Astrocyte (in vitro differentiated cells and primary cell): Measurements from ENCODE around the gene ZSWIM9. TPM values are rescaled to one million over a fixed set of nuclear protein-coding genes. Genes with fewer than 3 reads are reported as not detected.

Source experiments
- DNase-seq: peaks from one replicate; pipeline ENCODE4 v3.0.0-alpha.2; 2010; ENCODE audit warnings: low read depth
- FAIRE-seq: peaks from 2 replicates; lab custom pipeline; 2011; peaks lifted over from hg19 to GRCh38; lab: Jason Lieb, UNC
- H2AFZ ChIP-seq: 2 replicates; pipeline ENCODE4 v1.6.0; 2012; ENCODE audit warnings: low read depth, low read length, inconsistent platforms
- H3K27ac ChIP-seq: 2 replicates; pipeline ENCODE4 v1.5.1; 2011; ENCODE audit warnings: low read depth, low read length, inconsistent platforms
- H3K27me3 ChIP-seq: 2 replicates; pipeline ENCODE4 v1.6.0; 2011; ENCODE audit warnings: low read length, inconsistent platforms; ENCODE audit not compliant: insufficient read depth
- H3K36me3 ChIP-seq: 2 replicates; pipeline ENCODE4 v1.5.1; 2011; ENCODE audit warnings: low read length, inconsistent platforms; ENCODE audit not compliant: insufficient read depth
- H3K4me1 ChIP-seq: 2 replicates; pipeline ENCODE4 v1.5.1; 2011; ENCODE audit warnings: low read length, inconsistent platforms; ENCODE audit not compliant: insufficient read depth
- H3K4me2 ChIP-seq: 2 replicates; pipeline ENCODE4 v1.6.0; 2012; ENCODE audit warnings: low read length, inconsistent platforms
- H3K4me3 ChIP-seq: 2 replicates; pipeline ENCODE4 v1.5.1; 2011; ENCODE audit warnings: low read depth, mild to moderate bottlenecking, low read length, inconsistent platforms; ENCODE audit not compliant: insufficient read depth
- H3K79me2 ChIP-seq: 2 replicates; pipeline ENCODE4 v1.6.0; 2012; ENCODE audit warnings: mild to moderate bottlenecking, low read length, inconsistent platforms; ENCODE audit not compliant: insufficient read depth
- H3K9ac ChIP-seq: 2 replicates; pipeline ENCODE4 v1.6.0; 2012; ENCODE audit warnings: mild to moderate bottlenecking, low read length, inconsistent platforms
- H3K9me3 ChIP-seq: 2 replicates; pipeline ENCODE4 v1.5.1; 2012; ENCODE audit warnings: low read depth, mild to moderate bottlenecking, low read length, inconsistent platforms; ENCODE audit not compliant: insufficient read depth
- H4K20me1 ChIP-seq: 2 replicates; pipeline ENCODE4 v1.6.0; 2012; ENCODE audit warnings: low read length, inconsistent platforms; ENCODE audit not compliant: insufficient read depth
- H3K27ac Mint-ChIP-seq: one replicate; pipeline ENCODE4 v1.8.0; 2021; ENCODE audit warnings: mild to moderate bottlenecking, mixed read lengths; ENCODE audit not compliant: unreplicated experiment
- H3K27me3 Mint-ChIP-seq: one replicate; pipeline ENCODE4 v1.8.0; 2021; ENCODE audit warnings: low read depth, mixed read lengths; ENCODE audit not compliant: unreplicated experiment
- H3K36me3 Mint-ChIP-seq: one replicate; pipeline ENCODE4 v1.8.0; 2021; ENCODE audit warnings: low read depth, mixed read lengths; ENCODE audit not compliant: unreplicated experiment
- H3K4me1 Mint-ChIP-seq: one replicate; pipeline ENCODE4 v1.8.0; 2021; ENCODE audit warnings: low read depth, mixed read lengths; ENCODE audit not compliant: unreplicated experiment
- H3K4me3 Mint-ChIP-seq: one replicate; pipeline ENCODE4 v1.8.0; 2021; ENCODE audit warnings: mild to moderate bottlenecking, moderate library complexity, mixed read lengths; ENCODE audit not compliant: unreplicated experiment
- H3K9me3 Mint-ChIP-seq: one replicate; pipeline ENCODE4 v1.8.0; 2021; ENCODE audit warnings: mild to moderate bottlenecking, mixed read lengths; ENCODE audit not compliant: unreplicated experiment
- EZH2 ChIP-seq: IDR thresholded peaks from 2 replicates; pipeline ENCODE4 v1.6.1; 2012; ENCODE audit warnings: mild to moderate bottlenecking, low read length, inconsistent platforms; ENCODE audit not compliant: insufficient read depth
- total RNA-seq: library from RNA; stranded (reverse); gene quantifications from 2 replicates; pipeline ENCODE4 v1.2.1, GENCODE V29; 2021
- TF ChIP-seq, protein P1 (sequence below): IDR thresholded peaks from 2 replicates; pipeline ENCODE4 v1.5.1; 2011; ENCODE audit warnings: low read depth, mild to moderate bottlenecking, inconsistent platforms, low read length, moderate library complexity; ENCODE audit not compliant: insufficient read depth

The ZSWIM9 gene
- total RNA-seq, 1 donor from 2014 or later: 4.7 TPM

GRCh38 chr19:48230555-48231129 is 60.2 kb downstream of the ZSWIM9 start:
- H3K27me3 ChIP-seq: no peaks in the 10 kb centered on the region
- Mint-ChIP-seq H3K27me3 (no peaks in the 10 kb centered on the region), H3K36me3 (peaks cover 42% of the 10 kb centered on the region), H3K4me1 (no peaks in the 10 kb centered on the region), H3K27ac (no peak overlapping the region), H3K9me3 (peaks cover 4% of the 10 kb centered on the region), H3K4me3 (no peak overlapping the region)
- no peaks in the 10 kb centered on the region for H3K79me2 ChIP-seq
- no peaks in the 10 kb centered on the region for H3K9me3 ChIP-seq
- no peak overlapping the region for H3K4me3 ChIP-seq
- no peak for FAIRE-seq
- no peak overlapping the region for H3K4me2 ChIP-seq
- H3K4me1 ChIP-seq: no peaks in the 10 kb centered on the region
- H4K20me1 ChIP-seq: no peaks in the 10 kb centered on the region
- no peak overlapping the region for H3K9ac ChIP-seq
- peaks cover 4% of the 10 kb centered on the region for H3K36me3 ChIP-seq
- no peak overlapping the region for H3K27ac ChIP-seq
- DNase-seq: no peak
- H2AFZ ChIP-seq: no peak overlapping the region
- TF ChIP-seq EZH2: no peak
- TF ChIP-seq, protein P1, sequence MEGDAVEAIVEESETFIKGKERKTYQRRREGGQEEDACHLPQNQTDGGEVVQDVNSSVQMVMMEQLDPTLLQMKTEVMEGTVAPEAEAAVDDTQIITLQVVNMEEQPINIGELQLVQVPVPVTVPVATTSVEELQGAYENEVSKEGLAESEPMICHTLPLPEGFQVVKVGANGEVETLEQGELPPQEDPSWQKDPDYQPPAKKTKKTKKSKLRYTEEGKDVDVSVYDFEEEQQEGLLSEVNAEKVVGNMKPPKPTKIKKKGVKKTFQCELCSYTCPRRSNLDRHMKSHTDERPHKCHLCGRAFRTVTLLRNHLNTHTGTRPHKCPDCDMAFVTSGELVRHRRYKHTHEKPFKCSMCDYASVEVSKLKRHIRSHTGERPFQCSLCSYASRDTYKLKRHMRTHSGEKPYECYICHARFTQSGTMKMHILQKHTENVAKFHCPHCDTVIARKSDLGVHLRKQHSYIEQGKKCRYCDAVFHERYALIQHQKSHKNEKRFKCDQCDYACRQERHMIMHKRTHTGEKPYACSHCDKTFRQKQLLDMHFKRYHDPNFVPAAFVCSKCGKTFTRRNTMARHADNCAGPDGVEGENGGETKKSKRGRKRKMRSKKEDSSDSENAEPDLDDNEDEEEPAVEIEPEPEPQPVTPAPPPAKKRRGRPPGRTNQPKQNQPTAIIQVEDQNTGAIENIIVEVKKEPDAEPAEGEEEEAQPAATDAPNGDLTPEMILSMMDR: no peak

GRCh38 chr19:48237057-48237456 is 66.6 kb downstream of the ZSWIM9 start:
- no peak overlapping the region for H3K27ac ChIP-seq
- H3K27me3 ChIP-seq: no peaks in the 10 kb centered on the region
- no peak overlapping the region for H3K4me2 ChIP-seq
- no peaks in the 10 kb centered on the region for H3K27me3 Mint-ChIP-seq
- no peak for FAIRE-seq
- no peaks in the 10 kb centered on the region for H3K4me1 Mint-ChIP-seq
- no peaks in the 10 kb centered on the region for H3K79me2 ChIP-seq
- no peak overlapping the region for H3K4me3 Mint-ChIP-seq
- H4K20me1 ChIP-seq: no peaks in the 10 kb centered on the region
- H3K36me3 Mint-ChIP-seq: peaks cover 20% of the 10 kb centered on the region
- peaks cover 5% of the 10 kb centered on the region for H3K9me3 Mint-ChIP-seq
- no peak overlapping the region for H2AFZ ChIP-seq
- TF ChIP-seq, protein P1: no peak
- no peak for TF ChIP-seq EZH2
- no peaks in the 10 kb centered on the region for H3K9me3 ChIP-seq
- H3K4me1 ChIP-seq: peaks cover 6% of the 10 kb centered on the region
- no peak for DNase-seq
- peaks cover under 1% of the 10 kb centered on the region for H3K36me3 ChIP-seq
- H3K27ac Mint-ChIP-seq: no peak overlapping the region
- no peak overlapping the region for H3K4me3 ChIP-seq
- no peak overlapping the region for H3K9ac ChIP-seq

GRCh38 chr19:48239120-48239519 is 68.6 kb downstream of the ZSWIM9 start:
- Histone ChIP-seq H2AFZ (no peak overlapping the region), H3K27ac (no peak overlapping the region), H3K9me3 (no peaks in the 10 kb centered on the region), H3K36me3 (no peaks in the 10 kb centered on the region), H3K4me1 (peaks cover 6% of the 10 kb centered on the region), H3K4me3 (no peak overlapping the region), H4K20me1 (no peaks in the 10 kb centered on the region), H3K79me2 (no peaks in the 10 kb centered on the region), H3K27me3 (no peaks in the 10 kb centered on the region), H3K9ac (no peak overlapping the region), H3K4me2 (no peak overlapping the region)
- DNase-seq (peak; percentile 8), FAIRE-seq (no peak)
- H3K4me3 Mint-ChIP-seq: no peak overlapping the region
- no peaks in the 10 kb centered on the region for H3K27me3 Mint-ChIP-seq
- H3K27ac Mint-ChIP-seq: no peak overlapping the region
- TF ChIP-seq EZH2: no peak
- TF ChIP-seq, protein P1: no peak
- peaks cover 2% of the 10 kb centered on the region for H3K9me3 Mint-ChIP-seq
- peaks cover 13% of the 10 kb centered on the region for H3K36me3 Mint-ChIP-seq
- H3K4me1 Mint-ChIP-seq: peaks cover under 1% of the 10 kb centered on the region
